HCT116 (cell line): ENCODE results near the gene CD8A. TPM values are rescaled to one million over a fixed set of nuclear protein-coding genes. Genes with fewer than 3 reads are reported as not detected.

Experiments
- ATAC-seq: fragments of 200-7000 bp; cut with Tn5 transposase; 2 replicates; pipeline ENCODE4 v1.9.1; 2020; ENCODE audit warnings: mild to moderate bottlenecking, moderate library complexity
- BruUV-seq: library from RNA; stranded (reverse); fragments of 400-500 nt; replicated peaks from 2 replicates; lab custom pipeline; 2021; lab: Mats Ljungman, UMichigan
- CTCF ChIA-PET: fragments of 300-600 bp; sonication (Branson Sonifier 250); formaldehyde crosslinking; loops from one replicate; lab custom pipeline; 2021; ENCODE audit warnings: antibody characterized with exemption; lab: Charles Lee
- POLR2A ChIA-PET: fragments of 300-600, 350-600 bp; sonication (Branson Sonifier 250); formaldehyde crosslinking; loops from one replicate; lab custom pipeline; 2021; ENCODE audit warnings: antibody characterized with exemption; lab: Charles Lee
- RAD21 ChIA-PET, 2 experiments: fragments of 300-600 bp; sonication (Branson Sonifier 250); formaldehyde crosslinking; loops; one replicate each; lab custom pipeline; 2023; ENCODE audit warnings: low total read pairs in 2 of 2; ENCODE audit not compliant: uncharacterized antibody in 2 of 2, unreplicated experiment in 2 of 2, low non-redundant PET in 1 of 2; lab: Charles Lee
- DNase-seq: peaks from one replicate; pipeline ENCODE4 v3.0.0-alpha.2; 2010; ENCODE audit warnings: low read depth, low spot score
- H2AFZ ChIP-seq: fragments of 200-600 bp; shearing (Covaris generic), sonication (generic); 2 replicates; pipeline ENCODE4 v1.6.1; 2017; ENCODE audit warnings: low read depth, mixed run types, mixed read lengths, antibody characterized with exemption, low read length; ENCODE audit not compliant: poor library complexity, severe bottlenecking
- H3K27ac ChIP-seq: 2 replicates; pipeline ENCODE4 v1.5.1; 2012; ENCODE audit warnings: low read depth, low read length
- H3K27me3 ChIP-seq: fragments of 200-600 bp; sonication (generic); 2 replicates; pipeline ENCODE4 v1.6.1; 2016; ENCODE audit warnings: mixed run types, low read length, mixed read lengths; ENCODE audit not compliant: insufficient read depth
- H3K36me3 ChIP-seq, 2 experiments: fragments of 200-500 bp in 1 of 2; fragments of 200-600 bp in 1 of 2; sonication (Bioruptor generic) in 1 of 2; sonication (generic) in 1 of 2; 2 replicates each; pipeline versions ENCODE4 v1.5.1 to v1.6.1; 2014 to 2016; ENCODE audit warnings: low read length in 2 of 2, inconsistent platforms in 1 of 2, mixed read lengths in 1 of 2, mixed run types in 1 of 2; ENCODE audit not compliant: insufficient read depth in 2 of 2, control insufficient read depth in 1 of 2
- H3K4me1 ChIP-seq, 2 experiments: fragments of 200-600 bp in 1 of 2; sonication (generic) in 1 of 2; 2 replicates each; pipeline versions ENCODE4 v1.5.1 to v1.6.1; 2012 to 2017; ENCODE audit warnings: low read length in 2 of 2, inconsistent platforms in 1 of 2, mild to moderate bottlenecking in 1 of 2, mixed read lengths in 1 of 2, mixed run types in 1 of 2, moderate library complexity in 1 of 2; ENCODE audit not compliant: insufficient read depth in 2 of 2, control insufficient read depth in 1 of 2
- H3K4me2 ChIP-seq: fragments of 200-600 bp; sonication (generic); 2 replicates; pipeline ENCODE4 v1.6.1; 2017; ENCODE audit warnings: mixed run types, low read length, mixed read lengths
- H3K4me3 ChIP-seq, 2 experiments: fragments of 200-600 bp in 1 of 2; sonication (generic) in 1 of 2; replicated peaks in 1 of 2; 2 replicates each; pipeline ENCODE4 v1.5.1; 2011 to 2016; ENCODE audit warnings: low read length in 2 of 2, control low read depth in 1 of 2, low read depth in 1 of 2, mild to moderate bottlenecking in 1 of 2, mixed read lengths in 1 of 2, mixed run types in 1 of 2
- H3K79me2 ChIP-seq: fragments of 200-600 bp; sonication (generic); 2 replicates; pipeline ENCODE4 v1.6.1; 2017; ENCODE audit warnings: mild to moderate bottlenecking, mixed run types, low read length, moderate library complexity, mixed read lengths; ENCODE audit not compliant: insufficient read depth
- H3K9ac ChIP-seq: fragments of 200-600 bp; sonication (generic); 2 replicates; pipeline ENCODE4 v1.6.1; 2016; ENCODE audit warnings: low read length, mixed read lengths
- H3K9me2 ChIP-seq: fragments of 200-600 bp; sonication (generic), shearing (Covaris generic); 2 replicates; pipeline ENCODE4 v1.6.1; 2017; ENCODE audit warnings: mixed run types, mild to moderate bottlenecking, moderate library complexity; ENCODE audit not compliant: insufficient read depth
- H3K9me3 ChIP-seq, 2 experiments: fragments of 200-500 bp in 1 of 2; fragments of 200-600 bp in 1 of 2; sonication (Bioruptor generic) in 1 of 2; sonication (generic) in 1 of 2; 2 replicates each; pipeline ENCODE4 v1.6.1; 2014 to 2017; ENCODE audit warnings: low read length in 2 of 2, mixed read lengths in 2 of 2, inconsistent platforms in 1 of 2, low read depth in 1 of 2, mild to moderate bottlenecking in 1 of 2, mixed run types in 1 of 2, moderate library complexity in 1 of 2; ENCODE audit not compliant: control insufficient read depth in 1 of 2, insufficient read depth in 1 of 2
- H4K20me1 ChIP-seq: fragments of 200-600 bp; sonication (generic), shearing (Covaris generic); 2 replicates; pipeline ENCODE4 v1.6.1; 2017; ENCODE audit warnings: mixed run types, mild to moderate bottlenecking, moderate library complexity; ENCODE audit not compliant: insufficient read depth
- CBX3 ChIP-seq: IDR thresholded peaks from 2 replicates; pipeline ENCODE4 v1.6.1; 2012; ENCODE audit warnings: low read depth
- CEBPB ChIP-seq: IDR thresholded peaks from 2 replicates; pipeline ENCODE4 v1.6.1; 2012; ENCODE audit warnings: low read depth
- EGR1 ChIP-seq: IDR thresholded peaks from 2 replicates; pipeline ENCODE4 v1.6.1; 2012; ENCODE audit warnings: low read depth
- ELF1 ChIP-seq: IDR thresholded peaks from 2 replicates; pipeline ENCODE4 v1.6.1; 2012; ENCODE audit warnings: low read depth, borderline replicate concordance
- EZH2 ChIP-seq: fragments of 200-600 bp; sonication (generic); IDR thresholded peaks from 2 replicates; pipeline ENCODE4 v1.6.1; 2017; ENCODE audit warnings: antibody characterized with exemption, mixed run types
- EZH2phosphoT487 ChIP-seq: fragments of 200-600 bp; IDR thresholded peaks from 2 replicates; pipeline ENCODE4 v1.6.1; 2018; ENCODE audit warnings: antibody characterized with exemption, borderline replicate concordance
- MAX ChIP-seq: IDR thresholded peaks from 2 replicates; pipeline ENCODE4 v1.6.1; 2012
- POLR2A ChIP-seq: IDR thresholded peaks from 2 replicates; pipeline ENCODE4 v1.7.0; 2011; ENCODE audit warnings: borderline replicate concordance; ENCODE audit not compliant: insufficient read depth, insufficient read length; ENCODE audit errors: extremely low read depth
- POLR2AphosphoS5 ChIP-seq: IDR thresholded peaks from 2 replicates; pipeline ENCODE4 v1.6.1; 2011; ENCODE audit warnings: mild to moderate bottlenecking, low read depth, low read length, moderate library complexity
- REST ChIP-seq: IDR thresholded peaks from 2 replicates; pipeline ENCODE4 v1.6.1; 2012; ENCODE audit warnings: low read depth
- SIN3A ChIP-seq: IDR thresholded peaks from 2 replicates; pipeline ENCODE4 v1.6.1; 2012; ENCODE audit warnings: low read depth
- SP1 ChIP-seq: IDR thresholded peaks from 2 replicates; pipeline ENCODE4 v1.6.1; 2012; ENCODE audit warnings: low read depth
- SRF ChIP-seq: IDR thresholded peaks from 2 replicates; pipeline ENCODE4 v1.6.1; 2012; ENCODE audit warnings: low read depth
- TCF7L2 ChIP-seq: IDR thresholded peaks from 2 replicates; pipeline ENCODE4 v1.7.0; 2011; ENCODE audit warnings: borderline replicate concordance, inconsistent platforms; ENCODE audit not compliant: insufficient read depth, insufficient read length; ENCODE audit errors: extremely low read depth
- YY1 ChIP-seq: IDR thresholded peaks from 2 replicates; pipeline ENCODE4 v1.6.1; 2011; ENCODE audit warnings: low read length, low read depth, moderate library complexity, mild to moderate bottlenecking; ENCODE audit not compliant: insufficient replicate concordance; ENCODE audit errors: extremely low read depth
- intact Hi-C: fragments of 100-400 bp; cut with micrococcal nuclease; formaldehyde crosslinking; loops from 2 replicates; pipeline ENCODE4 v1.10.0; 2022
- total RNA-seq: library from RNA; stranded (reverse); gene quantifications from one replicate; pipeline ENCODE4 v1.2.1, GENCODE V29; 2021; ENCODE audit not compliant: unreplicated experiment
- TF ChIP-seq, protein P1 (sequence below): IDR thresholded peaks from 2 replicates; pipeline ENCODE4 v1.6.1; 2012
- TF ChIP-seq, protein P2 (sequence below): IDR thresholded peaks from 2 replicates; pipeline ENCODE4 v1.6.1; 2011; ENCODE audit warnings: mild to moderate bottlenecking, low read length, moderate library complexity; ENCODE audit not compliant: insufficient replicate concordance; ENCODE audit errors: extremely low read depth

CD8A gene
- total RNA-seq, 1 experiment from 2014 or later, result 0.76 TPM

DNA sequence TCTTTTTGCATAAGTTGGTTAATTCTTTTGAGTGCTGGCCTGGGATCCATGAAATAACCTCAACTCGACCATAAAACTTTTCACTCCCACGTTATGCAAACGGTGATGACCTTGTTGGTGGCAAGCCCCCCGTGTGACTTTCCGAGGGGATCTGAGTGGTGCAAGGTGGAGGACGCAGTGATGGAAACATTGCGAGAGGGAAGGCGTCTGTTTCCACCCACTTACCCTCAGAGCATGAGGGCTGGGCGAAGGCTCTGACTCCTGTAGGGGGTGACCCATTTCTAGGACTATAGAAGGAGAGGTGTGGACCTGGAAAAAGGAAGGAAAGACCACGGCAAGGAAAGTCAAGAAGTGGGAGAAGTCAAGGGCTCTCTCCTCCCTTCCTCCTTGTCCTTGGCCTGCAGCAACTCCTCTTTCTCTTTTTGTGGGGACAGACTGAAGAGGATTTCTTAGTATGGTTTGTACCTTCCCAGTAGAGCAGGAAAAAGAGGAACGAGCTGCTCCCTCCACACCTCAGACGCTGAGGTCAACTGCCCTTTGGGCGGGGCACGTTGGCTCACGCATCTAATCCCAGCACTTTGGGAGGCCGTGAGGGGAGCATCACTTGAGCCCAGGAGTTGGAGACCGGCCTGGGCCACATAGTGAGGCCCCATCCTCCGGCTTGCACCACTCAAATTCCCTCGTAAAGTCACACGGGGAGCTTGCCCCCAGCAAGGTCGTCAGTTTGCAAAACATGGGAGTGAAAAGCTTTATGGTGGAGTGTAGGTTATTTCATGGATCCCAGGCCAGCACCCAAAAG is 15.5 kb upstream of the CD8A start:
- H3K4me1 ChIP-seq, result peaks cover 5 to 20% of the 10 kb centered on the region in 2 experiments
- ChIA-PET CTCF (no interaction called here), RAD21 (no interaction called here), POLR2A (no interaction called here)
- H3K79me2 ChIP-seq, result no peaks in the 10 kb centered on the region
- H3K4me3 ChIP-seq, result no peak overlapping the region
- no peaks in the 10 kb centered on the region for H3K36me3 ChIP-seq
- intact Hi-C loops, result loop anchor here (10.0 kb wide), 1 partner anchor 409 kb away; no protein-coding TSS in a partner anchor
- DNase-seq (no peak), ATAC-seq (no peak)
- H2AFZ ChIP-seq, result no peak overlapping the region
- no peaks in the 10 kb centered on the region for H4K20me1 ChIP-seq
- H3K9me3 ChIP-seq, result no peaks in the 10 kb centered on the region
- no peak overlapping the region for H3K27ac ChIP-seq
- TF ChIP-seq TCF7L2, result no peak
- TF ChIP-seq POLR2A, result no peak
- no peak for TF ChIP-seq CEBPB
- TF ChIP-seq EZH2, result no peak
- TF ChIP-seq, protein P1, sequence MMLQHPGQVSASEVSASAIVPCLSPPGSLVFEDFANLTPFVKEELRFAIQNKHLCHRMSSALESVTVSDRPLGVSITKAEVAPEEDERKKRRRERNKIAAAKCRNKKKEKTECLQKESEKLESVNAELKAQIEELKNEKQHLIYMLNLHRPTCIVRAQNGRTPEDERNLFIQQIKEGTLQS, result no peak
- no peak for TF ChIP-seq MAX
- no peak for TF ChIP-seq EZH2phosphoT487
- TF ChIP-seq YY1, result no peak
- no peak for TF ChIP-seq SP1
- no peak for TF ChIP-seq CBX3
- TF ChIP-seq REST, result no peak
- TF ChIP-seq, protein P2, sequence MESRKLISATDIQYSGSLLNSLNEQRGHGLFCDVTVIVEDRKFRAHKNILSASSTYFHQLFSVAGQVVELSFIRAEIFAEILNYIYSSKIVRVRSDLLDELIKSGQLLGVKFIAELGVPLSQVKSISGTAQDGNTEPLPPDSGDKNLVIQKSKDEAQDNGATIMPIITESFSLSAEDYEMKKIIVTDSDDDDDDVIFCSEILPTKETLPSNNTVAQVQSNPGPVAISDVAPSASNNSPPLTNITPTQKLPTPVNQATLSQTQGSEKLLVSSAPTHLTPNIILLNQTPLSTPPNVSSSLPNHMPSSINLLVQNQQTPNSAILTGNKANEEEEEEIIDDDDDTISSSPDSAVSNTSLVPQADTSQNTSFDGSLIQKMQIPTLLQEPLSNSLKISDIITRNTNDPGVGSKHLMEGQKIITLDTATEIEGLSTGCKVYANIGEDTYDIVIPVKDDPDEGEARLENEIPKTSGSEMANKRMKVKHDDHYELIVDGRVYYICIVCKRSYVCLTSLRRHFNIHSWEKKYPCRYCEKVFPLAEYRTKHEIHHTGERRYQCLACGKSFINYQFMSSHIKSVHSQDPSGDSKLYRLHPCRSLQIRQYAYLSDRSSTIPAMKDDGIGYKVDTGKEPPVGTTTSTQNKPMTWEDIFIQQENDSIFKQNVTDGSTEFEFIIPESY, result no peak
- no peak for TF ChIP-seq SIN3A
- TF ChIP-seq ELF1, result no peak
- no peak for TF ChIP-seq EGR1
- TF ChIP-seq POLR2AphosphoS5, result no peak
- TF ChIP-seq SRF, result no peak
- no peaks in the 10 kb centered on the region for H3K9me2 ChIP-seq
- no TSS peak for BruUV-seq
- H3K9ac ChIP-seq, result no peak overlapping the region
- no peak overlapping the region for H3K4me2 ChIP-seq
- H3K27me3 ChIP-seq, result no peaks in the 10 kb centered on the region
